Measurements from ENCODE around the gene SERPING1. TPM values are rescaled to one million over a fixed set of nuclear protein-coding genes. Genes with fewer than 3 reads are reported as not detected.

The SERPING1 gene
- total RNA-seq, 2 donors from 2014 or later = 674 to 695 TPM

DNA sequence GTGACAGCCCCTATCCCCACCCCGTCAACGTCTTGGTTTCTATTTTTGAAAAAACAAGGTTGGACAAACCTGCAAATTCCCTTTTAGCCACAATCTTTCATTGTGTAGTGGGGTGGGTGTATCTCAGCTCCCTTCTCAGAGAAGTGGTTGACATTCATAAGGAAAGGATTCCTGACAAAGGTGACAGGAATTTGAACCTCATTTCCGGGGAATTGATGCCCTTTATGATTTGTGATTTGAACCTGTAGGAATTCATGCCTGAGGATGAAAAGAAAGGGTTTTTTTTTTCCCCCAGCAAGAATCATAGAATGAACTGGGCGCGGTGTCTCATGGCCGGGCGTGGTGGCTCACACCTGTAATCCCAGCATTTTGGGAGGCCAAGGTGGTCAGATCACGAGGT, 37.8 kb downstream of the SERPING1 start:
- no peaks in the 10 kb centered on the region for H3K9me3 ChIP-seq
- H3K4me1 ChIP-seq (ENCODE audit: control insufficient read depth in 1 of 2, low read depth in 2 of 2) = peaks cover 14 to 22% of the 10 kb centered on the region in 2 donors
- H3K27ac ChIP-seq = no peak overlapping the region
- no peak for TF ChIP-seq CTCF (IDR thresholded peaks at IDR 0.05)
- no peaks in the 10 kb centered on the region for H3K36me3 ChIP-seq
- H3K4me3 ChIP-seq = no peak overlapping the region
- H3K27me3 ChIP-seq (replicated peaks; ENCODE audit: insufficient read depth) = no peaks in the 10 kb centered on the region
- ATAC-seq (ENCODE audit: insufficient number of reproducible peaks, low FRiP score, low read depth) = no peak
- DNase-seq (ENCODE audit: low spot score) = no peak

GRCh38 chr11:57637626-57638004, 40.1 kb downstream of the SERPING1 start:
- no peak for DNase-seq (ENCODE audit: low spot score)
- Histone ChIP-seq H3K36me3 (no peaks in the 10 kb centered on the region), H3K27me3 (replicated peaks; ENCODE audit: insufficient read depth) (no peaks in the 10 kb centered on the region), H3K27ac (peak overlapping the region in 1 of 2 donors; percentile 77), H3K9me3 (no peaks in the 10 kb centered on the region), H3K4me3 (peak overlapping the region; percentile 96), H3K4me1 (ENCODE audit: control insufficient read depth in 1 of 2, low read depth in 2 of 2) (peaks cover 14 to 28% of the 10 kb centered on the region in 2 donors)
- no peak for TF ChIP-seq CTCF (IDR thresholded peaks at IDR 0.05)
- no peak for ATAC-seq (ENCODE audit: insufficient number of reproducible peaks, low FRiP score, low read depth)

- ATAC-seq (ENCODE audit: insufficient number of reproducible peaks, low FRiP score, low read depth) = peak; percentile 84
- Histone ChIP-seq H3K9me3 (no peaks in the 10 kb centered on the region), H3K4me1 (ENCODE audit: control insufficient read depth in 1 of 2, low read depth in 2 of 2) (peaks cover 14 to 28% of the 10 kb centered on the region in 2 donors), H3K4me3 (peak overlapping the region; percentile 96), H3K27ac (peak overlapping the region; percentile 62 to 77), H3K27me3 (replicated peaks; ENCODE audit: insufficient read depth) (no peaks in the 10 kb centered on the region), H3K36me3 (no peaks in the 10 kb centered on the region)
- no peak for TF ChIP-seq CTCF (IDR thresholded peaks at IDR 0.05)
- peak; percentile 35 for DNase-seq (ENCODE audit: low spot score)
These were observed 40.7 kb downstream of the SERPING1 start for GRCh38 chr11:57638005-57638781.

DNA sequence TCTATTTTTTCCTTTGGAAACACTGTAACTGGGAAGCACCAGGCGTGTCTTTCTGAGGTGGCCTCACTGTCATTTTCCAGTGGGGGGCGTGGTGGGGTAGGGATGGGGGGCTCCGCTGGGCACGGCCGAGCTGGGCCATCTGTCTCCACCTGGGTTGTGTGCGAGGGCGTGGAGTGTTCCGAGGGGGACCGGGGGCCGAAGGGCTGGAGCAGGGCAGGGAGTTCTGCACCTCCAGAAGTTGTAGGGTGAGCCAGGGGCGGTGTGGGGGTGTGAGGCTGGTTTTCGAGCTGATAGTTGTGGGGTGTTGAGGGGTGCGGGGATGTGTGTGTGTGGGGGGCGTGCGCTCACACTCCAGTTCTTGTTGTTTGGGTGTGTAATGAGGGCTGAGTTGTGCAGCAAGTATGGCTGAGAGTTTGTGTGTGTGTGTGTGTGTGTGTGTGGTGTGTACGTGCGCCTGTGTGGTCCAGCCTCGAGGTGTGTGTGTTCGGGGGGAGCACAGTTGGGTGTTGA, 41.4 kb downstream of the SERPING1 start:
- peaks cover 14 to 29% of the 10 kb centered on the region in 2 donors for H3K4me1 ChIP-seq (ENCODE audit: control insufficient read depth in 1 of 2, low read depth in 2 of 2)
- H3K9me3 ChIP-seq = no peaks in the 10 kb centered on the region
- peak overlapping the region; percentile 62 to 77 for H3K27ac ChIP-seq
- TF ChIP-seq CTCF (IDR thresholded peaks at IDR 0.05) = no peak
- H3K27me3 ChIP-seq (replicated peaks; ENCODE audit: insufficient read depth) = no peaks in the 10 kb centered on the region
- DNase-seq (ENCODE audit: low spot score) (no peak), ATAC-seq (ENCODE audit: insufficient number of reproducible peaks, low FRiP score, low read depth) (no peak)
- H3K36me3 ChIP-seq = no peaks in the 10 kb centered on the region
- H3K4me3 ChIP-seq = peak overlapping the region; percentile 96

GRCh38 chr11:57639321-57640067, 42.0 kb downstream of the SERPING1 start:
- H3K27ac ChIP-seq = no peak overlapping the region

More at GRCh38 chr11:57639321-57640067, 42.0 kb downstream of the SERPING1 start:
- ATAC-seq (ENCODE audit: insufficient number of reproducible peaks, low FRiP score, low read depth) (no peak), DNase-seq (ENCODE audit: low spot score) (no peak)
- Histone ChIP-seq H3K27me3 (replicated peaks; ENCODE audit: insufficient read depth) (no peaks in the 10 kb centered on the region), H3K36me3 (no peaks in the 10 kb centered on the region), H3K9me3 (no peaks in the 10 kb centered on the region), H3K4me3 (peak overlapping the region; percentile 96), H3K4me1 (ENCODE audit: control insufficient read depth in 1 of 2, low read depth in 2 of 2) (peaks cover 17 to 36% of the 10 kb centered on the region in 2 donors)
- TF ChIP-seq CTCF (IDR thresholded peaks at IDR 0.05) = no peak
